Measurements from ENCODE around the gene MAPT. TPM values are rescaled to one million over a fixed set of nuclear protein-coding genes. Genes with fewer than 3 reads are reported as not detected.

Gene MAPT
- total and polyA plus RNA-seq, 2 of the 4 experiments (the other 2 are of a cell fraction) = 0.18 to 0.19 TPM

- Histone ChIP-seq H4K91ac (ENCODE audit: insufficient read depth, low read depth, low read length) (no peak overlapping the region), H2BK15ac (ENCODE audit: low read depth, low read length) (no peak overlapping the region), H2BK20ac (ENCODE audit: low read depth, low read length) (no peak overlapping the region), H3K23ac (ENCODE audit: low read depth, low read length) (no peak overlapping the region), H2AFZ (replicated peaks; ENCODE audit: low read length, poor library complexity) (no peak overlapping the region), H3K9me1 (ENCODE audit: insufficient read depth, low read length) (no peaks in the 10 kb centered on the region), H3K56ac (ENCODE audit: extremely low read depth, insufficient read depth, low read length) (no peak overlapping the region), H3K4me1 (ENCODE audit: control insufficient read depth, insufficient read depth, low read length) (no peaks in the 10 kb centered on the region), H3K4me3 (ENCODE audit: insufficient read depth, low read depth, low read length) (no peak overlapping the region), H3K4ac (ENCODE audit: low read depth, low read length) (no peak overlapping the region), H3K36me3 (ENCODE audit: control insufficient read depth, insufficient read depth, low read length) (no peaks in the 10 kb centered on the region), H2AK9ac (replicated peaks; ENCODE audit: low read depth, low read length, poor library complexity) (no peak overlapping the region), H4K5ac (ENCODE audit: low read depth, low read length) (no peak overlapping the region), H3K27ac (ENCODE audit: insufficient read depth, low read length) (no peak overlapping the region), H3K9me3 (ENCODE audit: control insufficient read depth, insufficient read depth, low read length) (no peaks in the 10 kb centered on the region), H2BK120ac (ENCODE audit: low read depth, low read length) (no peak overlapping the region), H2BK5ac (ENCODE audit: low read depth, low read length, poor library complexity, severe bottlenecking) (no peak overlapping the region), H3K18ac (ENCODE audit: low read depth, low read length) (no peak overlapping the region), H4K20me1 (ENCODE audit: insufficient read depth, low read length) (no peaks in the 10 kb centered on the region), H3K27me3 (ENCODE audit: control insufficient read depth, insufficient read depth, low read length) (peaks cover 14% of the 10 kb centered on the region), H2AK5ac (ENCODE audit: low read depth, low read length) (no peak overlapping the region), H3K79me1 (ENCODE audit: low read depth in 1 of 2, low read length in 2 of 2) (no peaks in the 10 kb centered on the region), H4K8ac (ENCODE audit: low read depth in 2 of 2, low read length in 2 of 2) (no peak overlapping the region), H3K4me2 (ENCODE audit: low read depth, low read length) (no peak overlapping the region), H3K9ac (ENCODE audit: low read depth, low read length) (no peak overlapping the region), H3K14ac (replicated peaks; ENCODE audit: low read depth, low read length) (no peak overlapping the region)
- WGBS, 2 experiments (ENCODE audit: extremely low coverage in 2 of 2, insufficient read length in 1 of 2) = no CpG with 5 or more reads among the region's 4 CpGs
- dilution Hi-C loops (cut with HindIII; ENCODE audit: low sequenced_read_pairs, unreplicated experiment) = loop anchor here (25.0 kb wide), 1 partner anchor 233 kb away; no protein-coding TSS in a partner anchor
- POLR2A ChIA-PET (ENCODE audit: unreplicated experiment) = no interaction called here
- DNase-seq = no peak
- no peak for ATAC-seq (ENCODE audit: low read depth)
- BruUV-seq (replicated peaks) = no TSS peak
- TF ChIP-seq SMC3 (IDR thresholded peaks at IDR 0.05; ENCODE audit: low read depth, low read length) = no peak
- TF ChIP-seq CTCF (conservative IDR thresholded peaks at IDR 0.05; ENCODE audit: low read depth, low read length) = no peak
- in situ Hi-C loops (cut with MboI; ENCODE audit: low sequenced_read_pairs) = no loop called here
- CTCF ChIA-PET = interaction anchor here (0.6 kb wide), 1 partner anchor 156 kb away, joined by 3 read pairs; no protein-coding TSS in a partner anchor
- intact Hi-C loops (cut with micrococcal nuclease) = no loop called here
Observed at GRCh38 chr17:45870342-45870974, 23.9 kb upstream of the MAPT start.

All from IMR-90 (cell line).